Epidermal melanocyte (primary cell): ENCODE results near the gene LILRB4.
"Not testable (repeated sequence)": the region's sequence is repeated elsewhere in the genome, so short reads cannot be mapped to it uniquely, and the experiment has no call there.

Experiments
- DNase-seq: peaks from one replicate; pipeline ENCODE4 v3.0.0; 2011; ENCODE audit warnings: low spot score; ENCODE audit not compliant: insufficient read length

The LILRB4 gene

GRCh38 chr19:54662730-54663129 is at the start of gene LILRB4:
Gene LILRB4 (plus strand): TSS chr19:54662985. CDS start chr19:54663034, 49 bp downstream.
- no peak for DNase-seq

DNA sequence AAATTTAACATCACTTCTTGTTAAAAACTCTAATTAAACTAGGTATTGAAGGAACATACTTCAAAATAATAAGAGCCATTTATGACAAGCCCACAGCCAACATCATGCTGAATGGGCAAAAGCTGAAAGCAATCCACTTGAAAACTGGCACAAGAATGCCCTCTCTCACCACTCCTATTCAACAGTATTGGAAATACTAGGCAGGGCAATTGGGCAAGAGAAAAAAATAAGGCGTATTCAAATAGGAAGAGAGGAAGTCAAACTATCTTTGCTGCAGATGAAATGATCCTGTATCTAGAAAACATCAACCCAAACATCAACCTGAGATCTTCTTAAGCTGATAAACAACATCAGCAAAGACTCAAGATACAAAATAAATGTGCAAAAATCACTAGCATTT is 48.1 kb upstream of the LILRB4 start:
- DNase-seq, result no peak

DNA sequence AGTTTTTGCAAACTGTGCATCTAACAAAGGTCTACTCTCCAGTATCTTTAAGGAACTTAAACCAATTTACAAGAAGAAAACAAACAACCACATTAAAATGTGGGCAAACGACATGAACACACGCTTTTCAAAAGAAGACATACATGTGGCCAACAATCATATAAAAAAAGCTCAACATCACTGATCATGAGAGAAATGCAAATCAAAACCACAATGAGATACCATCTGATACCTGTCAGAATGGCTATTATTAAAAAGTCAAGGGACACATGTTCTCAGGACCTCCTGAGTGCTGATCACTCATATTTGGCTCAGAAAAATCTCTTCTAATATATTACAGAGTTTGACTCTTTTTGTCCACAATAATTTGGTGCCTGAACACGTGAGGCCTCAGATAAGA is 46.7 kb upstream of the LILRB4 start:
- DNase-seq, result no peak

DNA sequence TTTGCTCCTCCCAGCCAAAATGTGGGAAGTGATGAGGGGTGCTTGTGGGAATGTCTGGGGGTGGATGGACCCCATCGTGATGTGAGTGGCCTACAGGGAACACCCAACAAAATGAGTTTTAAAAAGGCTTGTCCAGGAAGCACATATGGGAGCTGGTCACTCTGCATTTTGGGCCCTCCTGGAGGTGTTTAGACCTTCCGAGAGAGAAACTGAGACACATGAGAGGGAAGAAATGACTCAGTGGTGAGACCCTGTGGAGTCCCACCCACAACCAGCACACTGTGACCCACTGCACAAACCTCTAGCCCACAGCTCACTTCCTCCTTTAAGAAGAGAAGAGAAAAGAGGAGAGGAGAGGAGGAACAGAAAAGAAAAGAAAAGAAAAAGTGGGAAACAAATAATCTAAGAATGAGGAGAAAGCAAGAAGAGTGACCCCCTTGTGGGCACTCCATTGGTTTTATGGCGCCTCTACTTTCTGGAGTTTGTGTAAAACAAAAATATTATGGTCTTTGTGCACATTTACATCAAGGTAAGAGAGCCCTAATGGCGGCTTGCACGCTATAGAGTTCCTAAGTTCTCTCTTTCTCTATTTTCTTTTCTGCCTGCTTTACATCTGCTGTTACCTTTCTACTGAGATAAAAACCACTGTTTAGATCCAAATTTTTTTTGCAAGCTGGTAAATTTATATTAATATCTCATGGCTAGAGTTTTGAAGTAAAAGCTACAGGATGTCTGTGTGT is 45.8 kb upstream of the LILRB4 start:
- no peak for DNase-seq

DNA sequence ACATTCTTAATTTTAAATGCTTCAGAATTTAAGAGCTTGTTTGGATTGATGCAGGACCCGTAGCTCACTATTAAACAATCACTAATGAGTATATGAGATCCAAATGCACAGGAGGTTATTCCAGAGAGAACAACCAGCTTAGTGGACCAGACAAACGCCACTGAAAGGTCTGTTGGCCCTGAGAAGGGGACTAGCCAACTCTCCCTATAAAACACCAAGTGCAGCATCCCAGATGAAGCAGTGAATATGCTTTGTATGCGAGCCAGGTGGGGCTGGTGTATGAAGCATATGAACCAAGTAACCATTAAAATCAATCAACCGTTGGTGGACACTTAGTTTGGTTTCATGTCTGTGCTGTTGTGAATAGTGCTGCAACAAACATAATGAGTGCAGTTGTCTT is 42.3 kb upstream of the LILRB4 start:
- no peak for DNase-seq

DNA sequence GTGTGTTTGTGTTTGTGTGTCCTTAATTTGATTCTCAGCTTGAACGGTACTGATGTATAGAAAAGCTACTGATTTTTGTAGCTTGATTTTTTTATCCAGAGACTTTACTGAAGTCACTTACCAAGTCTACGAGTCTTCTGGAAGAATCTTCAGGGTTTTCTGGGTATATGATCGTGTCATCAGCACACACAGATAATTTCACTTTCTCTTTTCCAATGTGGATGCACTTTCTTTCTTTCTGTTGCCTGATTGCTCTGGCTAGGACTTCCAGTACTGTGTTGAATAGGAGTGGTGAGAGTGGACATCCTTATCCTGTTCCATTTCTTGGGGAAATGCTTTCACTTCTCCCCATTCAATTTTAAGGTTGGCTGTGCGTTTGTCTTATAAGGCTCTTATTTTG is 40.4 kb upstream of the LILRB4 start:
- no peak for DNase-seq

GRCh38 chr19:54624234-54624633 is 38.6 kb upstream of the LILRB4 start:
- DNase-seq, result not testable (repeated sequence)

GRCh38 chr19:54624934-54625730 is 37.7 kb upstream of the LILRB4 start:
- not testable (repeated sequence) for DNase-seq

DNA sequence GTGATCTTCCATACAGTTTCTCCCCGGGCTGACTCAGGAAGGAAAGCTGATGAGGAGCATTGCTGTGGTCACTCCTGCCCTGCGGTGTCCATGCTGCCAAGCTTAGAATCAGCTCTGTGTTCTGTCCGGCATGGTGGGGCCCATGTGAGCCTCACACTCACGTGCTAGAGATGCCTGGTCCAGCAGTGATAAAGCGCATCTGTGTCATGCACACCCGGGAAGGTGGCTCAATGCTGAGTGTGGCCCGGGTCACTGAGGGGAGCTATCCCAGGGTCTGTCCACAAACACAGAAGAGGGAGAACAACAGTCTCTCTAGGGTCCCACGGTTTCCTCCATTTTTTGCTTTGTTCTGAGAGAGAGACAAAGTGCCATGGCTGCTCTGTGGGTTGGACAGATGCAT is 36.0 kb upstream of the LILRB4 start:
- DNase-seq, result no peak

DNA sequence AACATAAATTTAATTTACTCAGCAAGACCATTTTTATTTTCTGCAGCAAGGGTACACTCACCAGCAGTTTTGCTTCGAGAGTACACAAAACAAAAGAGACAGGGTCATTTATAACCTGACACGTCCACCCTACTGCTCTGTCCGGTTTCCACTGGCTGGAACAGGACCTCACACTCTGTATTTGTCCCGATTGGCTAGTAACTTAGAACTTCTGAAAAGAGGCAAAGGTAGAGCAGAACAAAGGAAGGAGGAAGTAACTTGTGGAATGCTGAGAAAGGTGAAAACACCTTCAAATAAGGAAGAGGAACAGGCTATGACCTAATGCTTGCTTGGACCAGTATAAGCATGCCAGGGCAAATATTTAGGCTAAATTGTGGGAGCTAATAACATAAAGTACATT is 34.9 kb upstream of the LILRB4 start:
- not testable (repeated sequence) for DNase-seq

DNA sequence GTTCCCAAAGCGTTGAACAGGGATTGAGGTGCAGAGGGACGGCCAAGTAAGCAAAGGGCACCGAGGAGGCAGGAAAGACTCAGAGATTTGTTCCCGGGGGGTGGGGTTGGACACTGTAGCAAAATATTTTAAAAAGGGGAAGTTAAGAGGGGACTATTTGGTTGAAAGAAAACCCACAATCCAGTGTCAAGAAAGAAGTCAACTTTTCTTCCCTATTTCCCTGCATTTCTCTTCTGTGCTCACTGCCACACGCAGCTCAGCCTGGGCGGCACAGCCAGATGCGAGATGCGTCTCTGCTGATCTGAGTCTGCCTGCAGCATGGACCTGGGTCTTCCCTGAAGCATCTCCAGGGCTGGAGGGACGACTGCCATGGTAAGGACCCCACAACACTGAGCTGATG is 32.5 kb upstream of the LILRB4 start, which contains the start of gene LILRB1:
TSS of gene LILRB1 (plus strand) at position 223 of the 400 bp plus-strand sequence. CDS start 590 bp downstream, outside the sequence.
- DNase-seq, result not testable (repeated sequence)

DNA sequence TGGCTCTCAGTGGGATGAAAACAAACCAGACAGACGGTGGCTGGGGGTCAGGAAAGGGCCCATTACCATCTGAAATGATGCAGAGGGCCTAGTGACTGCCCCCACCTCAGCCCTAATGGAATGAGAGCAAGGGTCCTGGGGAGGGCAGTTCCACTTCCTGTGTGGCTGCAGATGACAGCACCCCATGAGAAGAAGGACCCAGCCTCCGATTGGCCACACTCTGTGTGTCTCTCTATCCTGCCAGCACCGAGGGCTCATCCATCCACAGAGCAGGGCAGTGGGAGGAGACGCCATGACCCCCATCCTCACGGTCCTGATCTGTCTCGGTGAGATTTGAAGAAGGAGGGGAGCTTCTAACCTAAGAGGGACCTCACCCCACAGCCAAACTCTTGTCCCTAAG is 32.0 kb upstream of the LILRB4 start:
- no peak for DNase-seq

GRCh38 chr19:54631489-54632337 is 31.1 kb upstream of the LILRB4 start:
- not testable (repeated sequence) for DNase-seq

GRCh38 chr19:54632517-54632916 is 30.3 kb upstream of the LILRB4 start:
- not testable (repeated sequence) for DNase-seq

GRCh38 chr19:54633401-54633800 is 29.4 kb upstream of the LILRB4 start:
- no peak for DNase-seq

DNA sequence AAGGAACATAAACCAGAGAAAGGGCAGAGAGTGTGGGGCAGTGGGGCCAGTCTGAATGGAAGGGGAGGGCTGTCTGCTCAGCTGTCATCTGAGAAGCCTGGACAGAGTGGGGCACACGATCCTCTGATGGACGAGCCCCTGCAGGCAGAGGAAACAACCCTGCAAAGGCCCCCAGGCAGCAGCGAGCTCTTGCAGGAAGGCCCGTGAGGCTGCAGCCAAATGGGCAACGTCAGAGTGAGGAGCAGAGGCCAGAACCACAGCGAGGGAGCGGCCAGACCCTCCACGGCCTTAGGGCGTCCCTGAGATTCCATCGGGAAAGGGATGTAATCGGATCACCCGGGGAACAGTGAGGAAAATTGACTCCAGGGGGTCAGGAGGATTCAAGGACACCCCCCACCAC is 26.7 kb upstream of the LILRB4 start:
- DNase-seq, result not testable (repeated sequence)

GRCh38 chr19:54638683-54639082 is 24.1 kb upstream of the LILRB4 start:
- no peak for DNase-seq

- not testable (repeated sequence) for DNase-seq
These were observed 19.8 kb upstream of the LILRB4 start for GRCh38 chr19:54642953-54643352.

GRCh38 chr19:54643583-54643982 is 19.2 kb upstream of the LILRB4 start:
- not testable (repeated sequence) for DNase-seq

DNA sequence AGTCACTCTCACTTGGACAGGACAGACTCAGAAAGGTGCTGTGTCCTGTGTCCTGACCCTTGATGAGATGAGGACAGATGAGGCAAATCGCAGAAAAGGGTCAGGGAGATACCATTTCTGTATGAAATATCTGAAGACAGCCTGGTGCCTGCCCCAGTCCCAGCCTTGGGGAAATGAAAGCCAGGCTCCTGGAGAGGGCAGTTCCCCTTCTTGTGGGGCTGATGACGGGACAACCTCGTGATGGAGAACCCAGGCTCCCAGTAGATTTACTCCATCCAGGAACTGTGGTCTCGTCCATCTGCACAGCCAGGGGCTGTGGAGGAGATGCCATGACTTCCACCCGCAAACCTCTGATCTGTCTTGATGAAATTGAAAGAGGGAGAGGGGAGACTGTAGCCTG is 18.7 kb upstream of the LILRB4 start:
- no peak for DNase-seq

GRCh38 chr19:54646331-54646841 is 16.4 kb upstream of the LILRB4 start:
- DNase-seq, result no peak
